Heart right ventricle (tissue), 16 donors: ENCODE measurements around the gene BCAN. TPM values are rescaled to one million over a fixed set of nuclear protein-coding genes. Genes with fewer than 3 reads are reported as not detected.

Source experiments
- ATAC-seq, 8 donors: fragments of 200-7000 bp; cut with Tn5 transposase; one replicate each; pipeline ENCODE4 v1.9.1; 2020; ENCODE audit warnings: mild to moderate bottlenecking in 8 of 8, moderate library complexity in 8 of 8, moderate number of reproducible peaks in 1 of 8
- DNase-seq, 2 donors: peaks; one replicate each; pipeline ENCODE4 v3.0.0-alpha.2; 2020
- H3K27ac ChIP-seq, 10 donors: fragments of 200-600 bp; sonication (generic) in 2 of 10; one replicate each; pipeline versions ENCODE4 v1.5.0 to v1.8.0; 2020 to 2022; ENCODE audit warnings: mild to moderate bottlenecking in 3 of 10
- H3K27me3 ChIP-seq, 7 donors: fragments of 200-600 bp; one replicate each; pipeline ENCODE4 v1.8.0; 2021 to 2022; ENCODE audit warnings: mild to moderate bottlenecking in 2 of 7
- H3K36me3 ChIP-seq, 9 donors: fragments of 200-600 bp; sonication (generic) in 1 of 9; one replicate each; pipeline versions ENCODE4 v1.5.0 to v1.8.0; 2020 to 2022; ENCODE audit warnings: mild to moderate bottlenecking in 2 of 9
- H3K4me1 ChIP-seq, 9 donors: fragments of 200-600 bp; sonication (generic) in 1 of 9; one replicate each; pipeline versions ENCODE4 v1.5.0 to v1.8.0; 2020 to 2022; ENCODE audit warnings: mild to moderate bottlenecking in 4 of 9
- H3K4me3 ChIP-seq, 10 donors: fragments of 200-600 bp; sonication (generic) in 2 of 10; one replicate each; pipeline versions ENCODE4 v1.5.0 to v1.8.0; 2020 to 2022; ENCODE audit warnings: mild to moderate bottlenecking in 7 of 10, moderate library complexity in 2 of 10
- H3K9me3 ChIP-seq, 11 donors: fragments of 200-600 bp in 10 of 11; sonication (generic) in 2 of 11; one replicate each; pipeline versions ENCODE4 v1.5.0 to v1.8.0; 2013 to 2022; ENCODE audit warnings: mild to moderate bottlenecking in 2 of 11, control low read depth in 1 of 11, moderate library complexity in 1 of 11
- WGBS, 2 donors: extraction: QIAGEN DNeasy Blood & Tissue Kit; methylation state at CpG; one replicate each; pipeline ENCODE4 v1.1.7; 2013; ENCODE audit warnings: inconsistent platforms in 1 of 2; 5-methylcytosine and 5-hydroxymethylcytosine counted together
- intact Hi-C, 10 donors: fragments of 100-400 bp; cut with DNase I; formaldehyde crosslinking; loops; one replicate each; pipeline versions ENCODE4 v1.11.1 to v1.14.2; 2022
- polyA plus RNA-seq, 2 donors: library from polyadenylated mRNA; stranded (reverse); fragments of 200-250 nt; gene quantifications; one replicate each; pipeline ENCODE4 v1.2.3, GENCODE V29; 2013
- total RNA-seq, 10 donors: library from RNA; stranded (reverse); fragmentation: NEBNext Ultra II Directional in 3 of 10; extraction: Animal tissue kit (Norgen Biotek cat#: 25700) in 3 of 10; gene quantifications; one replicate each; pipeline versions ENCODE4 v1.2.1 to v1.2.4, GENCODE V29; 2021 to 2023
- TF ChIP-seq, protein P1 (sequence below), 9 donors: fragments of 200-600 bp; sonication (generic) in 2 of 9; IDR thresholded peaks; one replicate each; pipeline versions ENCODE4 v1.5.0 to v1.8.0; 2021 to 2022; ENCODE audit warnings: antibody characterized with exemption in 9 of 9, mild to moderate bottlenecking in 5 of 9, moderate library complexity in 1 of 9
- donor health status: Arrhythmogenic right ventricular cardiomyopathy.
- donor health status: ischemic (EF 13 %, LVEDD 7.1; RV severe dilation, severe dysfunction).
- donor health status: healthy with polysubstance abuse.
- donor health status: DM: no; HTN: yes; CAD: no.
- donor health status: DM: no; HTN: no; CAD: no.
- donor health status: ischemic (EF 25% LVEDD 6.9; RV normal size, moderate dysfunction).
- donor health status: ischemic (EF 25% LVEDD 5.7; RV mildly dilated, moderate dysfunction).
- donor health status: healthy.
- donor health status: DM: yes; HTN: yes; CAD: no.
- donor health status: Ischemic cardiomyopathy.
- donor health status: ischemic (EF 35%, LVEDD 5.7; RV mildly dilated, moderate dysfunction).
- donor health status: nonischemic (EF 11% LVEDD 7.7; RV severe dilation, severe dysfunction).
- donor health status: DM: yes; HTN: yes; CAD: no.
- donor health status: PGD.
- donor health status: ischemic (EF 29% LVEDD 5.4; RV normal size, mild dysfunction).
- donor health status: nonischemic (EF 23%, LVEDD 6.1; RV moderate dilation, normal function).

The BCAN gene
- total and polyA plus RNA-seq, 12 donors = 0.14 to 0.52 (median 0.24) TPM; not detected in 4

DNA sequence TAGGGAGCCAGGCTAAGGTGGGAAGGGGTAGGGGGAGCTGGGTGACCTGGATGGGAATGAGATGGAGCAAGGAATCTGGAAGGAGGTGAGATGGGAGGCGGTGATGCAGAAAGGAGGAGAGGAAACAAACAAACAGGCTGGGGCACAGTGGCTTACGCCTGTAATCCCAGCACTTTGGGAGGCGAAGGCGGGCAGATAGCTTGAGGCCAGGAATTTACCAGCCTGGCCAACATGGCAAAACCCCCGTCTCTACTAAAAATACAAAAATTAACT is 52.7 kb downstream of the BCAN start:
- Histone ChIP-seq H3K4me1 (peaks cover 0 to 20% (median 11%) of the 10 kb centered on the region in 9 donors), H3K36me3 (no peaks in the 10 kb centered on the region), H3K9me3 (no peaks in the 10 kb centered on the region), H3K4me3 (no peak overlapping the region), H3K27ac (no peak overlapping the region), H3K27me3 (peaks cover 0 to 52% (median 39%) of the 10 kb centered on the region in 7 donors)
- TF ChIP-seq, protein P1, sequence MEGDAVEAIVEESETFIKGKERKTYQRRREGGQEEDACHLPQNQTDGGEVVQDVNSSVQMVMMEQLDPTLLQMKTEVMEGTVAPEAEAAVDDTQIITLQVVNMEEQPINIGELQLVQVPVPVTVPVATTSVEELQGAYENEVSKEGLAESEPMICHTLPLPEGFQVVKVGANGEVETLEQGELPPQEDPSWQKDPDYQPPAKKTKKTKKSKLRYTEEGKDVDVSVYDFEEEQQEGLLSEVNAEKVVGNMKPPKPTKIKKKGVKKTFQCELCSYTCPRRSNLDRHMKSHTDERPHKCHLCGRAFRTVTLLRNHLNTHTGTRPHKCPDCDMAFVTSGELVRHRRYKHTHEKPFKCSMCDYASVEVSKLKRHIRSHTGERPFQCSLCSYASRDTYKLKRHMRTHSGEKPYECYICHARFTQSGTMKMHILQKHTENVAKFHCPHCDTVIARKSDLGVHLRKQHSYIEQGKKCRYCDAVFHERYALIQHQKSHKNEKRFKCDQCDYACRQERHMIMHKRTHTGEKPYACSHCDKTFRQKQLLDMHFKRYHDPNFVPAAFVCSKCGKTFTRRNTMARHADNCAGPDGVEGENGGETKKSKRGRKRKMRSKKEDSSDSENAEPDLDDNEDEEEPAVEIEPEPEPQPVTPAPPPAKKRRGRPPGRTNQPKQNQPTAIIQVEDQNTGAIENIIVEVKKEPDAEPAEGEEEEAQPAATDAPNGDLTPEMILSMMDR (IDR thresholded peaks at IDR 0.05) = no peak
- DNase-seq (no peak), ATAC-seq (no peak)
- intact Hi-C loops = loop anchor here in 8 of 10 donors (10.0 kb wide), 5 partner anchors 60 to 230 kb away; partner anchors contain the start of genes NTRK1 (in 3 of the 8), INSRR (in 1 of the 8) and LRRC71 (in 1 of the 8)
- WGBS, 2 donors = 94 to 98% methylated on average over 5 of the region's 5 CpGs

DNA sequence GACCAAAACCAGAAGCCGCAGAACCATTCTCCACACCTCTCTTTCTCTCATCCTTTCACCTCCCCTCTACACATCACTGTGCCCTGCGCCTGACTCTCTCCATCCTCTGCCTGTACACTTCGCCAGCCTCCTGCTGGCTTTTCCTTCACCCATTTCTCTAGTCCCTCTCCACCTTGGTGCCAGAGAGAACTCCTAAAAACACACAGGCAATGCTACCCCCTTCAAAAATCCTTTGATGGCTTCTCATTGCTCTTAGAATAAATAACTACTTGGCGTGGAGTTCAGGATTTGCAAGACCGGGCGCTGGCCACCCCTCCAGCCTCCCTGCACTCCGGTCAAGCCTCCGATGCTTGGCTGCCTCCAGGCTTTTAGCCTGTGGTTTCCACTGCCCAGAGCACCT is 54.8 kb downstream of the BCAN start:
- no peak for ATAC-seq
- Histone ChIP-seq H3K27me3 (peaks cover 0 to 52% (median 38%) of the 10 kb centered on the region in 7 donors), H3K27ac (no peak overlapping the region), H3K9me3 (no peaks in the 10 kb centered on the region), H3K4me1 (peaks cover 0 to 14% (median 6%) of the 10 kb centered on the region in 9 donors), H3K4me3 (no peak overlapping the region), H3K36me3 (peaks cover 0 to 3% (median 0%) of the 10 kb centered on the region in 9 donors)
- no peak for DNase-seq
- intact Hi-C loops = loop anchor here in 8 of 10 donors (10.0 kb wide), 5 partner anchors 62 to 228 kb away; partner anchors contain the start of genes NTRK1 (in 3 of the 8), INSRR (in 1 of the 8) and LRRC71 (in 1 of the 8)
- TF ChIP-seq, protein P1 (IDR thresholded peaks at IDR 0.05) = no peak
- 91 to 98% methylated on average over 8 of the region's 8 CpGs for WGBS, 2 donors

DNA sequence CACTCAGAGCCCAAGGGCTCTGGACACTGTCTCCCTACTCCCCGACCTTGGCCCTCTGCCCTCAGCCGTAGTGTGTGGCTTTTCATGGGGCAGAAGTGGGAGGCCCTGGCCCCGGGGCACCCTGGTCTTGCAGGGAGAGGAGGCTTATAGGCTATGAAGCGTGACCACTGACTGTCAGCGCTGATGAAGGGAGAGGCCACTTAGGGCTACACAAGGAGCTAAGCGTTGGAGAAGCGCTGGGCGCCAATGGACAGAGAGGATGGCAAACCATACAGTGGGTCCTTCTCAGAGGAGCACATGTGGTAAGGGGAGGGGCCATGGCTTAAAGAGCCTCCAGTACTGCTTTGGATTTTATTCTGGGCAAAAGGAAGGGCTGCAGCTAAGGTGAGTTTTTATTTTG is 55.6 kb downstream of the BCAN start:
- Histone ChIP-seq H3K4me1 (peaks cover 0 to 8% (median 3%) of the 10 kb centered on the region in 9 donors), H3K27me3 (peaks cover 0 to 51% (median 40%) of the 10 kb centered on the region in 7 donors), H3K27ac (no peak overlapping the region), H3K36me3 (peaks cover 0 to 3% (median 0%) of the 10 kb centered on the region in 9 donors), H3K9me3 (no peaks in the 10 kb centered on the region), H3K4me3 (no peak overlapping the region)
- TF ChIP-seq, protein P1 (IDR thresholded peaks at IDR 0.05) = no peak
- ATAC-seq (no peak), DNase-seq (no peak)
- 83 to 86% methylated on average over 8 of the region's 8 CpGs for WGBS, 2 donors
- intact Hi-C loops = loop anchor here in 8 of 10 donors (10.0 kb wide), 5 partner anchors 63 to 227 kb away; partner anchors contain the start of genes NTRK1 (in 3 of the 8), INSRR (in 1 of the 8) and LRRC71 (in 1 of the 8)

DNA sequence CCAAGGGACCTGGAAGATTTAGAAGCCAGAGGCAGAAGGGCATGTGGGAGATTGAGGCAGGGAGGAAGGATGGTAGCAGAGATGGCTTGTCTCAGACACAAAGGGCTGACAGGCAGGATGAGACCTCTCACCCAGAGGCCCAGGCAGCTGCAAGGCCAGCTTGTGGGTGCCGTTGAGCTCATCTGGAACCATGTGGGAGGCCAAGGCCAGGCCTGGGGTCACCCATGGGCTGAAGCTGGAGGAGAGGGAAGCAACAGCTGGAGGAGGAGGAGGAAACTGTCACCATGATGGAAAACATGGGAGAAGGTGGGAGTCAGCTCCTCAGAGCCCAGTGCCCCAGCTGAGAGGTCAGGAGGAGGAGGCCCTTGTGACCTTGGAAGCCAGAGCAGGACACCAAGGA is 57.1 kb downstream of the BCAN start:
- Histone ChIP-seq H3K27me3 (peaks cover 5 to 52% (median 41%) of the 10 kb centered on the region in 7 donors), H3K9me3 (no peaks in the 10 kb centered on the region), H3K36me3 (peaks cover 0 to 3% (median 0%) of the 10 kb centered on the region in 9 donors), H3K4me1 (peaks cover 0 to under 1% (median 0%) of the 10 kb centered on the region in 9 donors), H3K4me3 (no peak overlapping the region), H3K27ac (no peak overlapping the region)
- 65 to 67% methylated on average over 1 of the region's 1 CpG for WGBS, 2 donors
- TF ChIP-seq, protein P1 (IDR thresholded peaks at IDR 0.05) = no peak
- intact Hi-C loops = loop anchor here in 8 of 10 donors (10.0 kb wide), 5 partner anchors 64 to 226 kb away; partner anchors contain the start of genes NTRK1 (in 3 of the 8), INSRR (in 1 of the 8) and LRRC71 (in 1 of the 8)
- DNase-seq (no peak), ATAC-seq (no peak)
